ENCODE measurements around the gene ST8SIA6.

DNA sequence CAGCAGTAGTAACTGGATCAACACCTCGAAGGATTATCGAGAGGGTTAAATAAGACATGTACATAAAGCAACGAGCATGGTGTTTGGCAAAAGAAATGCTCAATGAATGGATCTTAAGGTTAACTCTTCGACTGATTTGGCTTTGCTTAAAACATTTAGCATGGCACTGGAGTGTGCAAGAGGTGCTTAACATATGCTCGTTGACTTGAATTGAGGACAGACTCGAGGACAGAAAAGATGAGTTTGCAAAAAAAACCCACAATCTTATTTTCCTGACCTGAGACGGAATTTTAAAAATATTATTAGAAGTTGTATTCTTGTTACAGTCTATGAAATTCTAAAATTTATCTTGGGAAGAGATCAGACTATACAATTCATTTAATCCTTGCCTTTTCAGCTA lies 49.4 kb upstream of the ST8SIA6 start:
- TF ChIP-seq CTCF (IDR thresholded peaks at IDR 0.05 in 2 of 3, conservative IDR thresholded peaks at IDR 0.05 in 1 of 3; ENCODE audit: borderline replicate concordance in 1 of 3, insufficient read depth in 1 of 3, low read depth in 2 of 3, low read length in 2 of 3) (no peak), EZH2phosphoT487 (IDR thresholded peaks at IDR 0.05; ENCODE audit: borderline replicate concordance) (no peak), YY1 (IDR thresholded peaks at IDR 0.05; ENCODE audit: extremely low read depth, insufficient replicate concordance, low read depth, low read length) (no peak), POLR2AphosphoS5 (IDR thresholded peaks at IDR 0.05; ENCODE audit: low read depth, low read length) (no peak), ZFX (IDR thresholded peaks at IDR 0.05) (no peak), ELF1 (IDR thresholded peaks at IDR 0.05; ENCODE audit: borderline replicate concordance, low read depth) (no peak), POLR2A (IDR thresholded peaks at IDR 0.05; ENCODE audit: borderline replicate concordance, extremely low read depth, insufficient read depth, insufficient read length) (no peak), MAX (IDR thresholded peaks at IDR 0.05) (no peak), EZH2 (IDR thresholded peaks at IDR 0.05) (no peak), ATF3 (IDR thresholded peaks at IDR 0.05) (no peak), SIN3A (IDR thresholded peaks at IDR 0.05; ENCODE audit: low read depth) (no peak)
- TF ChIP-seq, protein P1, sequence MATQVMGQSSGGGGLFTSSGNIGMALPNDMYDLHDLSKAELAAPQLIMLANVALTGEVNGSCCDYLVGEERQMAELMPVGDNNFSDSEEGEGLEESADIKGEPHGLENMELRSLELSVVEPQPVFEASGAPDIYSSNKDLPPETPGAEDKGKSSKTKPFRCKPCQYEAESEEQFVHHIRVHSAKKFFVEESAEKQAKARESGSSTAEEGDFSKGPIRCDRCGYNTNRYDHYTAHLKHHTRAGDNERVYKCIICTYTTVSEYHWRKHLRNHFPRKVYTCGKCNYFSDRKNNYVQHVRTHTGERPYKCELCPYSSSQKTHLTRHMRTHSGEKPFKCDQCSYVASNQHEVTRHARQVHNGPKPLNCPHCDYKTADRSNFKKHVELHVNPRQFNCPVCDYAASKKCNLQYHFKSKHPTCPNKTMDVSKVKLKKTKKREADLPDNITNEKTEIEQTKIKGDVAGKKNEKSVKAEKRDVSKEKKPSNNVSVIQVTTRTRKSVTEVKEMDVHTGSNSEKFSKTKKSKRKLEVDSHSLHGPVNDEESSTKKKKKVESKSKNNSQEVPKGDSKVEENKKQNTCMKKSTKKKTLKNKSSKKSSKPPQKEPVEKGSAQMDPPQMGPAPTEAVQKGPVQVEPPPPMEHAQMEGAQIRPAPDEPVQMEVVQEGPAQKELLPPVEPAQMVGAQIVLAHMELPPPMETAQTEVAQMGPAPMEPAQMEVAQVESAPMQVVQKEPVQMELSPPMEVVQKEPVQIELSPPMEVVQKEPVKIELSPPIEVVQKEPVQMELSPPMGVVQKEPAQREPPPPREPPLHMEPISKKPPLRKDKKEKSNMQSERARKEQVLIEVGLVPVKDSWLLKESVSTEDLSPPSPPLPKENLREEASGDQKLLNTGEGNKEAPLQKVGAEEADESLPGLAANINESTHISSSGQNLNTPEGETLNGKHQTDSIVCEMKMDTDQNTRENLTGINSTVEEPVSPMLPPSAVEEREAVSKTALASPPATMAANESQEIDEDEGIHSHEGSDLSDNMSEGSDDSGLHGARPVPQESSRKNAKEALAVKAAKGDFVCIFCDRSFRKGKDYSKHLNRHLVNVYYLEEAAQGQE (IDR thresholded peaks at IDR 0.05; ENCODE audit: low read depth): no peak

Measured in HCT116 (cell line).